OCI-LY7 (cell line): ENCODE data around the gene PCYT2.

ENCODE experiments used
- EZH2phosphoT487 ChIP-seq: fragments of 200-600 bp; sonication (generic); IDR thresholded peaks from 2 replicates; pipeline ENCODE4 v1.6.1; 2018; ENCODE audit warnings: low read depth, borderline replicate concordance, mild to moderate bottlenecking, mixed run types, antibody characterized with exemption, low read length, moderate library complexity, mixed read lengths
- TF ChIP-seq, protein P1 (sequence below): fragments of 200-600 bp; sonication (generic); conservative IDR thresholded peaks from 2 replicates; pipeline ENCODE4 v1.5.1; 2014; ENCODE audit warnings: mild to moderate bottlenecking, antibody characterized with exemption, low read length, moderate library complexity, mixed read lengths

- TF ChIP-seq, protein P1, sequence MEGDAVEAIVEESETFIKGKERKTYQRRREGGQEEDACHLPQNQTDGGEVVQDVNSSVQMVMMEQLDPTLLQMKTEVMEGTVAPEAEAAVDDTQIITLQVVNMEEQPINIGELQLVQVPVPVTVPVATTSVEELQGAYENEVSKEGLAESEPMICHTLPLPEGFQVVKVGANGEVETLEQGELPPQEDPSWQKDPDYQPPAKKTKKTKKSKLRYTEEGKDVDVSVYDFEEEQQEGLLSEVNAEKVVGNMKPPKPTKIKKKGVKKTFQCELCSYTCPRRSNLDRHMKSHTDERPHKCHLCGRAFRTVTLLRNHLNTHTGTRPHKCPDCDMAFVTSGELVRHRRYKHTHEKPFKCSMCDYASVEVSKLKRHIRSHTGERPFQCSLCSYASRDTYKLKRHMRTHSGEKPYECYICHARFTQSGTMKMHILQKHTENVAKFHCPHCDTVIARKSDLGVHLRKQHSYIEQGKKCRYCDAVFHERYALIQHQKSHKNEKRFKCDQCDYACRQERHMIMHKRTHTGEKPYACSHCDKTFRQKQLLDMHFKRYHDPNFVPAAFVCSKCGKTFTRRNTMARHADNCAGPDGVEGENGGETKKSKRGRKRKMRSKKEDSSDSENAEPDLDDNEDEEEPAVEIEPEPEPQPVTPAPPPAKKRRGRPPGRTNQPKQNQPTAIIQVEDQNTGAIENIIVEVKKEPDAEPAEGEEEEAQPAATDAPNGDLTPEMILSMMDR, result no peak
- TF ChIP-seq EZH2phosphoT487, result no peak
Observed at GRCh38 chr17:81901167-81902022, 9.8 kb downstream of the PCYT2 start.
